A549 (cell line): Measurements from ENCODE around the gene IFITM2.

Experiments used
- CHD2 ChIP-seq: fragments of 150-350 bp; IDR thresholded peaks from 2 replicates; pipeline ENCODE4 v1.6.1; 2014; ENCODE audit warnings: low read length; ENCODE audit not compliant: partially characterized antibody
- CTCF ChIP-seq: fragments of >200 bp; sonication (Bioruptor Twin); formaldehyde crosslinking; IDR thresholded peaks from 3 replicates; pipeline ENCODE4 v1.5.1; 2016
- ELK1 ChIP-seq: fragments of 150-350 bp; IDR thresholded peaks from 2 replicates; pipeline ENCODE4 v1.6.1; 2014; ENCODE audit warnings: low read depth, mild to moderate bottlenecking, low read length
- GATA3 ChIP-seq: IDR thresholded peaks from 2 replicates; pipeline ENCODE4 v1.6.1; 2012; ENCODE audit warnings: borderline replicate concordance
- HOXA7 ChIP-seq: fragments of 250-450 bp; sonication (Bioruptor Pico); IDR thresholded peaks from 2 replicates; pipeline ENCODE4 v1.5.0; 2020; ENCODE audit warnings: mild to moderate bottlenecking, moderate library complexity
- JUN ChIP-seq, 2 experiments: fragments of >200 bp; sonication (Bioruptor Twin); formaldehyde crosslinking; IDR thresholded peaks; 2 replicates in 1 of 2; 3 replicates in 1 of 2; pipeline ENCODE4 v1.6.1; 2016 to 2017
- JUNB ChIP-seq: fragments of >200 bp; sonication (Bioruptor Twin); formaldehyde crosslinking; IDR thresholded peaks from 2 replicates; pipeline ENCODE4 v1.6.1; 2016
- MYC ChIP-seq: IDR thresholded peaks from 2 replicates; pipeline ENCODE4 v1.6.1; 2012; ENCODE audit warnings: mild to moderate bottlenecking, inconsistent platforms, low read length, improper control_type of control experiment, borderline replicate concordance
- POLR2A ChIP-seq: IDR thresholded peaks from 2 replicates; pipeline ENCODE4 v1.6.1; 2012; ENCODE audit warnings: mild to moderate bottlenecking, low read length
- RAD21 ChIP-seq, 2 experiments: fragments of >200 bp in 1 of 2; sonication (Bioruptor Twin) in 1 of 2; formaldehyde crosslinking in 1 of 2; IDR thresholded peaks in 1 of 2; conservative IDR thresholded peaks in 1 of 2; 2 replicates in 1 of 2; 3 replicates in 1 of 2; pipeline ENCODE4 v1.6.1; 2012 to 2018; ENCODE audit warnings: inconsistent platforms in 1 of 2
- TP53 ChIP-seq: fragments of 250-450 bp; sonication (Bioruptor Pico); IDR thresholded peaks from 2 replicates; pipeline ENCODE4 v1.5.0; 2021; ENCODE audit warnings: mild to moderate bottlenecking, moderate library complexity
- USF2 ChIP-seq: fragments of 450-650 bp; IDR thresholded peaks from 2 replicates; pipeline ENCODE4 v1.6.1; 2014; ENCODE audit warnings: antibody characterized with exemption

- TF ChIP-seq POLR2A (no peak), GATA3 (no peak), USF2 (no peak), CTCF (no peak), CHD2 (no peak), JUN (IDR thresholded peaks at IDR 0.05) (no peak), ELK1 (no peak), TP53 (CRISPR knock-in tag) (no peak), MYC (no peak), JUNB (no peak), RAD21 (conservative IDR thresholded peaks at IDR 0.05 in 1 of 2, IDR thresholded peaks at IDR 0.05 in 1 of 2) (no peak), HOXA7 (CRISPR knock-in tag) (no peak)
Measured at GRCh38 chr11:292211-293121, 15.2 kb upstream of the IFITM2 start.
